HG03103 (cell line): ENCODE data around the gene CEP95.

ENCODE experiments used
- ATAC-seq: cut with Tn5 transposase; IDR thresholded peaks from one replicate; pipeline ENCODE4 v1.9.1; 2021; ENCODE audit warnings: low read depth; ENCODE audit not compliant: unreplicated experiment

CEP95 gene

DNA sequence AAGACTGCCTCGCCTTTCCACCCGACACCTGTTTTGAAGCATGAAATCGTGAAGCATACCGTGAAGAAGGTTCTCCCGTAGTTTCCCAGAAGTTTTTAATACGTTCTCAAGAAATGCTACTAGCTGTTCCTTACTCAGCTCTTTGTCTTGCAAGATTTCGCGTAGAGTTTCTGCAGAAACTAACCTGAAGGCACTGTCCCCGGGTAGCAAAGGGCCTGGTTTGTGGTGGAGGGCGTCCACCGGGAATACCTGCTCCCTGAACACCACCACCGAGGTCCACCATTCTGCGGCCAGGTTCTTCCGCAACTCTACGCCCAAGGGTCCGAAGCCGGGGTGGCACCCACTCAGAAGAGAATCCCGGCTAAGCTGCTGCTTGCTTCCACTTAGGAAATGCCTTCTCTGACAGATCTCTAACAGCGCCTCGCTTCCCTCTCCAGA, 10.4 kb upstream of the CEP95 start:
- no peak for ATAC-seq

- ATAC-seq: peak; percentile 80
Observed at GRCh38 chr17:64496786-64497564, 9.8 kb upstream of the CEP95 start, which contains the start of gene POLG2. POLG2 (minus strand) TSS chr17:64497054; CDS start chr17:64496968, 86 bp downstream.

DNA sequence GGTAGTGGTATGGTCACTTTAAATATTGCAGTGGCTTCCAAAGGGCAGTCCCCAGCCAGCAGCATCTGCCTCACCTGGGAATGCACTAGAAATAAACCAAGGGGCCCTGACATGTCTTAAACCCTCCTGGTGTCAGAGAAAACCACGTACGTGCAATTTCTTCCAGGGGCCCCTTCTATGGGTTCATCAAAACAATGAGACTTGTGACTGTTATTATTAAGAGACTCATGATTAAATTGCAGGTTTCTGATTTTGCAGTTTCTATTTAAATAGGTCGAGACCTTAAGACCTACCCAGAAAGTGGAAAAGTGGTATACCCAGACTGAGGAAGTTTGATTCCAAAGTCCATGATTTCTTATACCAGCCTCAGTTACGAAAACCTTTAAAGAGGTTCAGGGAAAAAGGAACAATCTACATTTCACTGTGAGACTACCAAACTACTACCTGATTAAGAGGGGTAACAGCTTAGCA, 9.2 kb upstream of the CEP95 start:
- ATAC-seq: no peak

- no peak for ATAC-seq
Observed at GRCh38 chr17:64498308-64499203, 8.2 kb upstream of the CEP95 start.

DNA sequence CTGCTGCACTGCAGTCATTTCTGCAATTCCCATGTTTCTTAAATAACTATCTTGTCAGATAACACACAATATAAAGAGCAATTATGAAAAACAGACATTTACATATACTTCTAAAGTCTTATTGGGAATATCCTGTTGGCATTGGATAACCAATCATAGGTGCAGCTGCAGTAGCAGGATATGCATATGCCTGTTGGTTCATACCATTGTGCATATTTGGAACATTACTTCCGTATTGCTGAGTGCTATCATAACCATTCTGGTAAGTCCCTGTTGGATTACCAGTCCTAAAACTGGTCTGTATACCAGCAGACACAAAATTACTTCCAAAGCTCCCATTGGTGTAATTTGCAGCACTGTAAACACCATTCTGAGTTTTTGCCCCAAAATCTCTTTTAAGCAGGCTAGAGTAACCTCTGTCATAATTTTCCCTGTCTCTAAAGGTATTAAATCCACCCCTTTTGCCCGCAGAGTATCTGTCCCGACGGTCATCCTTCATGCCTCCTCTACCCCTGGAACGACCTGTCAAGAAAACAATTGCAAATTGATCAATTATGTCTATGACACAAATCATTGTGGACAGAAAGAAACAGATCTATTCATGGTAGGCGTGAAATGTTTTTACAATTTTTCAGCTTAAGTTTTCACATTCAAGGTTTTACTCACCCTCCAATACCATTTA, 6.8 kb upstream of the CEP95 start:
- no peak for ATAC-seq

- no peak for ATAC-seq
Observed at GRCh38 chr17:64500487-64500859, 6.3 kb upstream of the CEP95 start.

- no peak for ATAC-seq
Observed at GRCh38 chr17:64500862-64501765, 5.7 kb upstream of the CEP95 start.

DNA sequence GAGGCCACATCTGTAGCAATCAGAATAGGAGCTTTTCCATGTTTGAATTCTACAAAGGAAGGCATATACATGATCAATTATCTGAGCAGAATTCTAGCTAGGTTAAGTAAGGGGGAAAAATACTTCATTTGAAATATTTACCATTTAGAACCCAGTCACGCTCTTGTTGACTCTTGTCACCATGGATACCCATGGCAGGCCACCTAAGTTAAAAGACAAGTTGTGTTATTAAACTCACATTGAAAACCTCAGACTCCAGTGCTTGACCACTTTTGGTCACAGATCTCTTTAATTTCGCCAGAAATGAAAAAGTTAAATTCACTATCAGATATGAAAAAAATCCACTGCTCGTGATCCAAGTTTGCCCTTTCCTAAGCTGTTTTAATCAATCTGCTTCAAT, 4.8 kb upstream of the CEP95 start:
- ATAC-seq: no peak

GRCh38 chr17:64502809-64503208, 4.0 kb upstream of the CEP95 start:
- ATAC-seq: no peak

DNA sequence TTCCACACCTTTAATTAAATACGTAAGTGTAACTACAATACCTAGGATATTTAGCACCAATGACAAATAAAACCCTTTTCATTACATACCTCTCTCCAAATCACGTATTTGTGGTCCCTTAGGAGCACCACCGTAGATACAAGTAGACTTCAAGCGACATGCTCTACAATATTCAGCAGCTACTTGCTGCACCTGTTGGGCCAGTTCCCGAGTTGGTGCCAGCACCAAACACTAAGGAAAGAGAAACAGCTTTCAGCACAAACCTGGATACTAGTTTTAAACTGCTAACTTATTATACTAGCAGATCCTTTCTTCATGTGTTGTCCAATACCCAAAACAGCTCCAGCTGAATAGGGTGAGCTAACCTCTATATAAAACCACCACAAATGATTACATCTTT, 3.4 kb upstream of the CEP95 start:
- ATAC-seq: no peak

DNA sequence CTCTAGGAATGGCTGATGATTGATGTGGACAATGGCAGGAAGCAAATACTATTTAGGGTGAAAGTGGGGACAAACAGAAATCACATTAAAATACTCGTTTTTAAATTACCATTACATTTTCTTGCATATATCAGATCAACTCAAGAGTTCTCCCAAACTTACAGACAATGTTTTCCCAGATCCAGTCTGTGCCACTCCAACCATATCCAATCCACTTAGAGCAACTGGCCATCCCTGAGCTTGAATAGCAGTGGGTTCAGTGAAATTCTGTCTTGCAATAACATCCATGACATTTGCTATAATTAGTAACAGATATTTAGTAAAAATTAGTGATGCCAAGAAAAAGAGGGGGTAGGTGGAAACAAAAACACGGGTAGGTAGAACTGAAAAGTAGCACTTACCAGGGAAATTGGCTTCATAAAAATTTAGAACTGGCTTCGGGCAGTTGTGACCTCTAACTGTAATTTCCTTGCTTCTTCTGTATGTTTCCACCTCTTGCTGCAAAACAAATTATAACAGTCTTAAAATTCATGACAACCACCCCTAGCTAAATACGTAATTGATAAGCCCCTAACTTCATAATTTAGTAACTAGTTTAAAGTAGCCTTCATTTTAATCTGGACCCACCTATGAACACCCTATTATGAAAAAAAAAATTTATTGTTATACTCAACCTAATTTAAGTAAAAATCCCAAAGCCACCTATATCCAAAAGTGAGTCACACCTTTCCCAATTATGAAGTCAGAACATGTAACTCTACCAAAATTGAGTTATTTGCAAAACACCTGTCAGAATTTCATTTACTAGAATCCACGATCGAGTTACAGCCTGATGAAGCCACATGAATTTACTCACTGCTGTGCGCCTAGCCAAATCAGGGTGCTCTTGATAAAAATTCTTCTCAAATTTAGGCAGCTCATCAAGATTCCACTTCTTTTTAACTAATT, 2.7 kb upstream of the CEP95 start:
- no peak for ATAC-seq

GRCh38 chr17:64504769-64505339, 1.9 kb upstream of the CEP95 start:
- ATAC-seq: no peak

DNA sequence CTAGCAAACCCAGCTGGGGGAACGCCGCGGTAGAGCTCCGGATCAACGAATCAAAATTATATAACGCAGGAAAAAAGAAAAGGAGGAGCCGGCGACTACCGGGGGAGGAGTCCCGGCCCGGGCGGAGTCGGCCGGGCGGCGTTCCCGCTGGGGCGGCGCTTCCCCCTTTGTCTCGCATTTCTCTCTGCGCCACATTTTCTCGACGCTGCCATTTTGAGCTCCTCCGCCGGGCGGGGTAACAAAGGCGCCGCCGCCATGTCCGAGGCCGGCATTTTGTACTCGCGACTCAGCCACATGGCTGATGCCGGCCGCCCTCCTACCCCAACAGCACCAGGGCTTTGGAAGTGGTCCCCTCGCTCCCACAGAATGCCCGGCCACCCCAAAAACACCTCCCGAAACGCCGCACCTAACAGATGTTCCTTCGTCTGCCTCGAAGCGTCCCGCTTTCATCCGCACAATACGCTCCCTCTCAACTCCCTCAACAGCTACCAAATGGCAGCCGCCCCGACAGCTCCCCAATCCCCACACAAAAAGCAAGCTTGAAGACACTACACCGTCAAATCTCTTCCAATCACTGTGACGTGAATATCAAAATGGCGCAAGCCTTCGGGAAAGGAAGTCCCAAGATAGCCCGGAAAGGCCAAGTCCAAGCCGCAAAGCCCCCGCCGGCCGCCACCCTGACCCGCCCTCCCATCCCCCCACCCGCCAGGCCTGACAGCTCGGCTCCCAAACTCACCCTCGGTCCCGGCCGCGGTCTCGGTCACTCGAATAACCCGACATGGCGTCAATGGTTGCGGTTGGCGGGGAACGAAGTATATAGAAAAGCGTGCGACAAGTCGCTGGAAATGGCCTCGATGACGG, 1.2 kb upstream of the CEP95 start:
- ATAC-seq: no peak

DNA sequence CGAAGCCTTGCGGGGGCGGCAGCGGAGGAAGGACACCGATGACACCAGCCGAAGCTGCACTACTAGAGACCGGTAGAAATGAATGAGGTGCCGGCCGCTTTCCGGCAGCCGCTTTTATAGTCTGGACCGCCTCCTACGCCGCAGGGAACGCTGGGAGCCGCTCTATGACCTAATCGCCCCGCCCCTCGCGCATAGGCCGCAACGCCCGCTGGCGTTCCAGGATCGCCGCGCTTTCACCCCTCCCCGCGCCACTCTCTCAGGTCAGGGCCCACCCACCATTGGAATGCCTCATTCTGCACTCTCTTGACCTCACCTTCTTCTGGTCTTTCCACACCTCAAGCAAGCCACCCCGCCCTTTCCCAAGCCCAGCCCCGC, 589 bp upstream of the CEP95 start, which contains the start of gene DDX5:
Gene DDX5 (minus strand): TSS at position 89 of the 375 bp plus-strand sequence. CDS start 170 bp downstream, outside the sequence.
- peak; percentile 48 for ATAC-seq

DNA sequence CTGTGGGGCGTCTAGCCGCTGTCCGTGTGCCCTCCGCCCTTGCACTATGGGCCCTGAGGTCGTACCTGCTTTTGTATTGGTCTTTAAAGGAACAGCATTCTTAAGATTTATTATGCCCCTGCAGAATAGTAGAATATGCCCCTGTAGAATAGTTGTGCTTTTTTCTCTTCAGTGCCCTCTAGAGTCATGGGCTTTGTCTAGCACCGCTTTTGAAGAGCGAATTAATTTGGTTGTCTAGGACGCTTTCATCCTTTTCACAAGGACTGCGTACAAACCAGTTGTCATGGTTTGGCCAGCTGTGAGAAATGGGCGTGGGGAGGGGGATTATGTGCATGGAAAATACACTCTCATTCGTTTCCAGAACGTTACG, 621 bp downstream of the CEP95 start:
- ATAC-seq: no peak

DNA sequence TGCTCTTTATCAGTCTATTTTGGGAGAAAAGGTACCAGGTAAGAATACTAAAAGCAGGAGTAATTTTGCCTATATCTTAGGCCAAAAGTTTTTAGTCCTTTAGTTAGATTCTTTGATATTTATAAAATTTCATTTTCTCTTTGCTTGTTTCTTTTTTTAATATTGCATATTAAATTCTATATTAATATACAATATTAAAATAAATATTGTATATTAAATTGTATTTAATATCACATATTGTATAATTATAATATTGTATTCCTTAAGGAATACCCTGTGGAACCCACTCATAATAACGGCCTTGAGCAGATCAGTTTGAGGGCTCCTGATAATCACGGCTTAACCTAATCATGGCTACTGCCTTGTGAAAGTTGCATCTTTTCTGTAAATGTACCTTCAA, 1.9 kb downstream of the CEP95 start:
- no peak for ATAC-seq

GRCh38 chr17:64509179-64509578, 2.4 kb downstream of the CEP95 start:
- ATAC-seq: no peak

DNA sequence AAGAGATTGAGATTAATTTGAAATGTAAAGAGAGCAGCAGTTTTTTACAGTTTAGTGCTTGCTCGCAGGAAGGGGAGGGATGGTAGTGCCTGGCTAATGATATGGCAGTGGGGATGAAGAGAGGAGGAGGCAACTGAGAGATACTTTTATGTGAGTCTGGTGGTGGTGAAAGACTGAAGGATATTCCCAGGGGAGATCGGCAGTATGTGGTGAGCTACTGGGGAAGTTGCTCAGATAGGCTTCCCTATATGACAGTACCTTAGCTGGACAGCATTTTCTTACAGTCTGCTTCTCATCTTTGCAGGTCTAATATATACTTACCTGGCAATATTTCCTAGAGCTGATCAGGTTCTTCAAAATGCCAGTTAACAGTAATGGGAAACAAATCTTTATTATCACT, 8.6 kb downstream of the CEP95 start:
- ATAC-seq: no peak
